GM15510 (cell line): Measurements from ENCODE around the gene CUEDC1.

Experiments
- POLR2A ChIP-seq: IDR thresholded peaks from 3 replicates; pipeline ENCODE4 v1.6.1; 2011; ENCODE audit warnings: borderline replicate concordance; ENCODE audit not compliant: insufficient read length; ENCODE audit errors: extremely low read depth

CUEDC1 gene

GRCh38 chr17:57877803-57878377, 77.3 kb downstream of the CUEDC1 start:
- no peak for TF ChIP-seq POLR2A

- no peak for TF ChIP-seq POLR2A
Observed at GRCh38 chr17:57876866-57877237, 78.4 kb downstream of the CUEDC1 start.

- TF ChIP-seq POLR2A: no peak
Observed at GRCh38 chr17:57876023-57876865, 79.0 kb downstream of the CUEDC1 start.

GRCh38 chr17:57875290-57876022, 79.8 kb downstream of the CUEDC1 start:
- TF ChIP-seq POLR2A: no peak

- no peak for TF ChIP-seq POLR2A
Observed at GRCh38 chr17:57874434-57875289, 80.5 kb downstream of the CUEDC1 start.

GRCh38 chr17:57874058-57874419, 81.2 kb downstream of the CUEDC1 start:
- TF ChIP-seq POLR2A: no peak

GRCh38 chr17:57873261-57874057, 81.8 kb downstream of the CUEDC1 start:
- TF ChIP-seq POLR2A: no peak

GRCh38 chr17:57872536-57872935, 82.7 kb downstream of the CUEDC1 start:
- TF ChIP-seq POLR2A: no peak

GRCh38 chr17:57871863-57872262, 83.3 kb downstream of the CUEDC1 start:
- no peak for TF ChIP-seq POLR2A

GRCh38 chr17:57871155-57871554, 84.1 kb downstream of the CUEDC1 start:
- TF ChIP-seq POLR2A: no peak

GRCh38 chr17:57870283-57870635, 85.0 kb downstream of the CUEDC1 start:
- no peak for TF ChIP-seq POLR2A

GRCh38 chr17:57869617-57870282, 85.5 kb downstream of the CUEDC1 start:
- no peak for TF ChIP-seq POLR2A

GRCh38 chr17:57868910-57869616, 86.1 kb downstream of the CUEDC1 start:
- TF ChIP-seq POLR2A: no peak
